Cardiac fibroblast (primary cell): Measurements from ENCODE around the gene RGS16.
"Not testable (repeated sequence)": the region's sequence is repeated elsewhere in the genome, so short reads cannot be mapped to it uniquely, and the experiment has no call there.

Experiments
- DNase-seq, 2 donors: peaks; one replicate each; pipeline versions ENCODE4 v3.0.0 to v3.0.0-alpha.2; 2010; ENCODE audit warnings: low read depth in 2 of 2
- H3K4me3 ChIP-seq, 2 donors: replicated peaks in 1 of 2; 1 replicate in 1 of 2; 2 replicates in 1 of 2; pipeline ENCODE4 v1.5.1; 2011; ENCODE audit warnings: low read depth in 2 of 2, low read length in 2 of 2, mild to moderate bottlenecking in 2 of 2, moderate library complexity in 1 of 2
- TF ChIP-seq, protein P1 (sequence below): IDR thresholded peaks from one replicate; pipeline ENCODE4 v1.5.1; 2011; ENCODE audit warnings: low read depth, mild to moderate bottlenecking, low read length, inconsistent platforms

Gene RGS16

DNA sequence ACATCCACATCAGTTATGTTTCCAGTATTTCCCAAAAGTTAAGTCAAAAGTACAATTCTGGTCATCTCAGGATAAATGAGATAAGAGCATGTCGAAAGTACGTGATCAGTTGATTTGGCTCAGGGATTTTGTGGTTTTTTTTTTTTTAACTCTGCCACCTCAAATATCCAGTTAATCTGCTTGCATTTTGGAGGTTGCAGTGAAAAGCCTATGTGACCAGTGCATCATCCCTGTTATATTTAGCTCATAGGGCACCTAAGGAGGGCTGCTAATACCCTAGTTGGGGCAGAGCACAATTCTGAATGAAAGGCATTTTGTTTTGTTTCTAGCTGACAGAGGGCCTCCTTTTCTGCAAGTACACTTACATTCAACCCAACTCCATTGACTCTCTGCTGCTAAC is 31.7 kb upstream of the RGS16 start:
- no peak overlapping the region for H3K4me3 ChIP-seq

DNA sequence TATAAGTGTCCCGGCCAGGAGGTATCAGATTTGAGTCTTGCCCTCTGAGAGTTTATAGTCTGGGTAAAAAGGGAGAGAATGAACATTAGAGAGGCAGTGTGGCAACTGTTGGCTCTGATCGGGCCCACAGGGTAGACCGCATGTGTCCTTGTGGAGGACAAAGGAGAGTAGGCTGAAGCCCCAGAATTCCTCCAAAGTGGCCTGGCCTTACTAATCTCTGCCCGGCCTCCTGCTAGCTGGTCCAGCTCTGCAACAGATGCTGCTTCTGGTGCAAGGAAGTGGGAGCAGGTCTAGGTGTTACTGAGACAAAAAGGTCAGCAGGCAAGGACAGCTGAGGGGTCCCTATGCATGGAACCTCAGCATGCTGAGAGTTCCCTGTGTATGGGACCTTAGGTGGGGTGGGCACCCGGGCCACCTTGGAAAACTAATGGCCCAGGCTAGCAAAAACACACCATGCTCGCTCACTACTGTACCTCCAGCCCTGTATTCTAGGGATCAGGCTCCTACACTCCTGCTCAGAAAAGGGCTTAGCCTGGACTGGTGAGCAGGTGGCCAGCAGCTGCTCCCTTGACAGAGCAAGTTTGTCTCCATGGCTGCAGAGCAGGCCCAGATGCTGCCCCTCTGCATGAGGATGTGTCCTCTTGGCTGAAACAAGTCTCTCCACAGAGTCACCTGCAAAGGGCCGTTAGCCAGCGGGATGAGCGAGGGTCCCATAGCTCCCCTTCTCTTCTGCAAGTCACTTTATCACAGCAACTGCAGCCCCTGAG is 30.3 kb upstream of the RGS16 start:
- H3K4me3 ChIP-seq = no peak overlapping the region
- TF ChIP-seq, protein P1, sequence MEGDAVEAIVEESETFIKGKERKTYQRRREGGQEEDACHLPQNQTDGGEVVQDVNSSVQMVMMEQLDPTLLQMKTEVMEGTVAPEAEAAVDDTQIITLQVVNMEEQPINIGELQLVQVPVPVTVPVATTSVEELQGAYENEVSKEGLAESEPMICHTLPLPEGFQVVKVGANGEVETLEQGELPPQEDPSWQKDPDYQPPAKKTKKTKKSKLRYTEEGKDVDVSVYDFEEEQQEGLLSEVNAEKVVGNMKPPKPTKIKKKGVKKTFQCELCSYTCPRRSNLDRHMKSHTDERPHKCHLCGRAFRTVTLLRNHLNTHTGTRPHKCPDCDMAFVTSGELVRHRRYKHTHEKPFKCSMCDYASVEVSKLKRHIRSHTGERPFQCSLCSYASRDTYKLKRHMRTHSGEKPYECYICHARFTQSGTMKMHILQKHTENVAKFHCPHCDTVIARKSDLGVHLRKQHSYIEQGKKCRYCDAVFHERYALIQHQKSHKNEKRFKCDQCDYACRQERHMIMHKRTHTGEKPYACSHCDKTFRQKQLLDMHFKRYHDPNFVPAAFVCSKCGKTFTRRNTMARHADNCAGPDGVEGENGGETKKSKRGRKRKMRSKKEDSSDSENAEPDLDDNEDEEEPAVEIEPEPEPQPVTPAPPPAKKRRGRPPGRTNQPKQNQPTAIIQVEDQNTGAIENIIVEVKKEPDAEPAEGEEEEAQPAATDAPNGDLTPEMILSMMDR = no peak
- DNase-seq = no peak

More for the DNA sequence above, 31.7 kb upstream of the RGS16 start:
- TF ChIP-seq, protein P1 = no peak
- DNase-seq = no peak

DNA sequence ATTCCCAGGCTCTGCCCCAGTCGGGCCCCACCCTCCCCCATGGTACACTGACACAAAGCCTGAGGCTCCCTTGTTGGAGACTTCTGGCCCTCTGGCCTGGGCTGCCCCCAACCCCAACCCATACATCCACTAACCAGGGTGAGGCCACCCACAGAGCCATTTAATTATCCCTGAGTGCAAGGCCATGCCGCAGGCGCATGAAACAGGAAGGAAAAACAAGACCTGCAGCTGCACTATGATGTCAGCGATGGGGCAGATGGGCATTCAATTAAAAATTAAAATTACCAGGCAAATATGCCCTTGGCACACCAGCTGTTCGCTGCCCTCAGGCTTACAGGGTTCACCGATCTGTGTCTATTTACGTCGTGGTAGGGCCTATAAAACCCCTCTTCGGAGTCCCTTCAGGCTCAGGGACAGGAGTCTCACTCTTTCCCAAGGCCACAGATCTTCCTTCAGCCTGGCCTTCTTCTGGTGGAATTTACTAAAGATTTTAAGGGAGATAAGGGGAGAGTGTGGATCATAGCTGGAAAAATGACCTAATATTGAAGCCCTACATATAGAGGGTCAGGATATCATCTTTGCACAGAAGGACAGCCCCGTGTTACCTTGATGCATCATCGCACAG is 29.6 kb upstream of the RGS16 start:
- TF ChIP-seq, protein P1 = no peak
- H3K4me3 ChIP-seq = no peak overlapping the region
- DNase-seq = no peak

DNA sequence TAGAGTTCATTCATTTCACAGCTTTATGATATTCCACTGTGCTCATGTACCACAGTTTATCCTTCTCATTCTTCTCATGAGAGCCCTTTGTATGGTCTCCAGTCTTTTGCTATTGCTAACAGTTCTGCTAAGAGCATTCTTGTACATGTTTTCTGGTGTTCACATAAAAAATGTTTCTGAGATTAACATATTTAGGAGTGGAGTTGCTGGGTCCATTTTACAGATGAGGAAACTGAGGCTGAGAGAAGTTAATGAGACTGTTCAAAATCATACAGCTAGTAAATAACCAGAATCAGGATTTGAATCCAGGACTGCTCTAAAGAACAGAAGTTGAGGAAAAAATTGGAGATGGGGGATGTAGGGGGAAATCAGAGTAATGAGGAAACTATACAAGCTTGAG is 28.8 kb upstream of the RGS16 start:
- no peak overlapping the region for H3K4me3 ChIP-seq
- no peak for DNase-seq
- TF ChIP-seq, protein P1 = no peak

DNA sequence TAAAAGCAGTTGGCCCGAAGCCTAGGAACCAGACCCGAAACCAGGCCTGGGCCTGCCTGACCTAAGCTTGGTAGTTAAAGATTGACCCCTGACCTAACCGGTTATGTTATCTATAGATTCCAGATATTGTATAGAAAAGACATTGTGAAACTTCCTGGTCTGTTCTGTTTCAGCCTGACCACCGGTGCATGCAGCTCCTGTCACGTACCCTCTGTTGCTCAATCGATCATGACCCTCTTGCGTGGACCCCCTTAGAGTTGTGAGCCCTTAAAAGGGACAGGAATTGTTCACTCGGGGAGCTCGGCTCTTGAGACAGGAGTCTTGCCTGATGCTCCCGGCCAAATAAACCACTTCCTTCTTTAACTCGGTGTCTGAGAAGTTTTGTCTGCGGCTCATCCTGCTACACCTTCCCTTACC is 28.3 kb upstream of the RGS16 start:
- DNase-seq = not testable (repeated sequence)

DNA sequence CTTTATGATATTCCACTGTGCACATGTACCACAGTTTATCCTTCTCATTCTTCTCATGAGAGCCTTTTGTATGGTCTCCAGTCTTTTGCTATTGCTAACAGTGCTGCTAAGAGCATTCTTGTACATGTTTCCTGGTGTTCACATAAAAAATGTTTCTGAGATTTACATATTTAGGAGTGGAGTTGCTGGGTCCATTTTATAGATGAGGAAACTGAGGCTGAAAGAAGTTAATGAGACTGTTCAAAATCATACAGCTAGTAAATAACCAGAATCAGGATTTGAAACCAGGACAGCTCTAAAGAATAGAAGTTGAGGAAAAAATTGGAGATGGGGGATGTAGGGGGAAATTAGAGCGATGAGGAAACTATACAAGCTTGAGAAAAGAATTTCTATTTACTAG is 27.8 kb upstream of the RGS16 start:
- TF ChIP-seq, protein P1 = no peak
- DNase-seq = no peak
- H3K4me3 ChIP-seq = no peak overlapping the region

More for the DNA sequence above, 28.3 kb upstream of the RGS16 start:
- H3K4me3 ChIP-seq = not testable (repeated sequence)

DNA sequence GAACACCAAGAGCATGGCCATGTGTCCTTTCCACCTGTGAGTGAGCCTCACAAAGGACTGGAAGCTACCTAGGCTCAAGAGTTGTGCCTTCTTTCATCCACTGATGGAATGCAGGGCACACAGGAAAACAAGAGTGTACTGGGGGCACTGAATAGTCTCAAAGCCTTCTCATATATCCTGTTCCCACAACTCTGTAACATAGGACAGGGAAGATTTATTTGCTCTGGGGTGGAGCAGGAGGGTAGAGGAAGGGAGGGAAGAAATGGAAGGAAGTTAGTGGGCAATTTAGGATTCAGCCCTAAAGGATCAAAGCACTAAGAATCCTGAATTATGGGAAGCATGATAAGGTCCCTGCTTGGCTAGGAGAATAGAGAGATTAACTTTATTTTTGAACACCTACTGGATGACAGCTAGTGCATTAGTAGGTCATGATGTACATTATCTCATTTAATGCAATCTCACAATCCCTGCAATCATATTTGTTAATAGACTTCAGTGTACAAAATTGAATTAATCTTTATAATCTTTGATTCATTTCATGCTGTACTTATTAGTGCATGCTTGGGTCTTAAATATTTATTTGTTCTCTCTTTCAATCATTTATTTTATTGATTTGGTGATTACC is 27.0 kb upstream of the RGS16 start:
- H3K4me3 ChIP-seq = no peak overlapping the region
- DNase-seq = no peak
- TF ChIP-seq, protein P1 = no peak
